ENCODE data around the gene EIF2B4. TPM values are rescaled to one million over a fixed set of nuclear protein-coding genes. Genes with fewer than 3 reads are reported as not detected.

Gene EIF2B4
- total RNA-seq, 2 donors from 2014 or later, result 30.0 to 42.7 TPM

DNA sequence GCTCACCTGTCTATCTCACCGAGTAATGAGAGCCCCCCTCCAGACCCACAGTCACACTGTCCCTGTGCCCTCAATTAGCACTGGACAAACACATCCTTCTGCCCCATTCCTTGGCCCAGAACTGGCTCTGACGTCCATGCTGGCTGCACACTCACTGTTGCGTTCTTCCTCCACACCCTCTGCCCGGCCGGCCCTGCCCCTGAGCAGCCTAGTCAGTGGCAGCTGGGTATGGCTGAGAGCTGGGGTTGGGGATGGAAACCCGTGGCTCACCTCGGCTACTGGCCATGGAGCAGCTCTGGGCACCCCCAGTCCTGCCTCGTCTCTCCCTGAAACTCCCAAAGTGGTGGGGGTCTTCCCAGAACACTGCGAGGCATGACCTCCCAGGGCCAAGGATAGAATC lies 55.4 kb downstream of the EIF2B4 start:
- Mint-ChIP-seq H3K27me3 (ENCODE audit: low read depth) (no peaks in the 10 kb centered on the region), H3K4me3 (no peak overlapping the region), H3K36me3 (ENCODE audit: insufficient read depth in 2 of 2) (peaks cover 2 to 3% of the 10 kb centered on the region in 2 donors), H3K9me3 (no peaks in the 10 kb centered on the region), H3K27ac (no peak overlapping the region), H3K4me1 (ENCODE audit: low read depth) (no peaks in the 10 kb centered on the region)
- DNase-seq (no peak), ATAC-seq (replicated peaks in 1 of 2) (no peak)

Other genes starting within 250 kb of the EIF2B4 start
- gene ABHD1, start 246.5 kb downstream of the EIF2B4 start, total RNA-seq, result under 1 TPM; 0.34 to 0.72 TPM
- 10 to 100 TPM; 35.5 to 41.1 TPM for gene PREB, start 235.7 kb downstream of the EIF2B4 start, total RNA-seq
- not detected for gene PRR30, start 230.9 kb downstream of the EIF2B4 start, total RNA-seq
- gene TCF23, start 221.3 kb downstream of the EIF2B4 start, total RNA-seq, result not detected
- 10 to 100 TPM; 80.5 to 87.3 TPM for gene ATRAID, start 158.3 kb downstream of the EIF2B4 start, total RNA-seq
- gene SLC5A6, start 158.1 kb downstream of the EIF2B4 start, total RNA-seq, result 10 to 100 TPM; 38.8 to 39.2 TPM
- 10 to 100 TPM; 53.6 to 64.5 TPM for gene CAD, start 153.0 kb downstream of the EIF2B4 start, total RNA-seq
- gene SLC30A3, start 107.3 kb downstream of the EIF2B4 start, total RNA-seq, result 1 to 10 TPM; 1.5 to 2.3 TPM
- under 1 TPM in 1 of 2 donors, not detected in 1; 0.31 TPM for gene DNAJC5G, start 94.9 kb downstream of the EIF2B4 start, total RNA-seq
- under 1 TPM in 1 of 2 donors, not detected in 1; 0.36 TPM for gene TRIM54, start 87.9 kb downstream of the EIF2B4 start, total RNA-seq
- gene UCN, start 61.9 kb downstream of the EIF2B4 start, total RNA-seq, result 1 to 10 TPM; 4.9 to 7.6 TPM
- 10 to 100 TPM; 73.2 to 93.0 TPM for gene MPV17, start 47.2 kb downstream of the EIF2B4 start, total RNA-seq
- gene GTF3C2, start 13.6 kb downstream of the EIF2B4 start, total RNA-seq, result 10 to 100 TPM; 56.6 to 58.7 TPM
- 10 to 100 TPM; 66.1 to 70.7 TPM for gene SNX17, start 278 bp upstream of the EIF2B4 start, total RNA-seq
- gene ZNF513, start 10.4 kb upstream of the EIF2B4 start, total RNA-seq, result 10 to 100 TPM; 15.7 to 15.9 TPM
- 100 to 1,000 TPM; 122 to 132 TPM for gene PPM1G, start 39.3 kb upstream of the EIF2B4 start, total RNA-seq
- 10 to 100 TPM; 79.7 to 96.3 TPM for gene NRBP1, start 58.3 kb upstream of the EIF2B4 start, total RNA-seq
- 10 to 100 TPM; 13.4 to 14.6 TPM for gene KRTCAP3, start 72.0 kb upstream of the EIF2B4 start, total RNA-seq
- gene IFT172, start 119.4 kb upstream of the EIF2B4 start, total RNA-seq, result 10 to 100 TPM; 11.7 to 13.0 TPM
- gene FNDC4, start 124.9 kb upstream of the EIF2B4 start, total RNA-seq, result under 1 TPM; 0.19 to 0.24 TPM
- not detected for gene GCKR, start 126.5 kb upstream of the EIF2B4 start, total RNA-seq
- 10 to 100 TPM; 23.2 to 26.8 TPM for gene ZNF512, start 212.7 kb upstream of the EIF2B4 start, total RNA-seq

Data from activated T-cell treated with anti-CD3 and anti-CD28 coated beads, Interleukin-2, amount 50 U/mL, for 72 hours (primary cell).